NK-92 (cell line): Measurements from ENCODE around the gene LRMDA.

Experiments
- DNase-seq: peaks from one replicate; lab custom pipeline; 2025; ENCODE audit not compliant: unreplicated experiment; lab: John Stamatoyannopoulos, UW

Gene LRMDA

GRCh38 chr10:75431180-75432111 lies at the start of gene LRMDA:
LRMDA (plus strand) TSS chr10:75431624.
- no peak for DNase-seq

DNA sequence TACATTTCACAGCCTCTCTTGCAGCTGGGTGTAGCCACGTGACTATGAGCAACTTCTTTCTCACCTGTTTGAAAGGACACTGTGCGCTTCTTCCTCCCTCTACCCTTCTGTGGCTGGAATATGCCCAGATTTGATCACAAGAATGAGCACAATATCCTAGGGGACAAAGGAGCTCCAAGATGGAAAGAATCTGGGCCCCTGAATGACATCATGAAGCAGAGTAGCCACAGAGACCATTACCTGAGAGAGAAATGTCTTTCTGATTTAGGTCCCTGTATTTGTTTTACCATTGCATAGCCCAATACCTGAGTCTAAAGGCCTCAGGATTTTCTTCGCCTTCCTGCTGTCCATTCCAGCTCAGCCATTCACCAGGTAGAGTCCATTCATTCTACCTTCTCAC lies 45.3 kb upstream of the LRMDA start:
- no peak for DNase-seq

- DNase-seq: no peak
Observed at GRCh38 chr10:75388082-75388481, 43.3 kb upstream of the LRMDA start.

DNA sequence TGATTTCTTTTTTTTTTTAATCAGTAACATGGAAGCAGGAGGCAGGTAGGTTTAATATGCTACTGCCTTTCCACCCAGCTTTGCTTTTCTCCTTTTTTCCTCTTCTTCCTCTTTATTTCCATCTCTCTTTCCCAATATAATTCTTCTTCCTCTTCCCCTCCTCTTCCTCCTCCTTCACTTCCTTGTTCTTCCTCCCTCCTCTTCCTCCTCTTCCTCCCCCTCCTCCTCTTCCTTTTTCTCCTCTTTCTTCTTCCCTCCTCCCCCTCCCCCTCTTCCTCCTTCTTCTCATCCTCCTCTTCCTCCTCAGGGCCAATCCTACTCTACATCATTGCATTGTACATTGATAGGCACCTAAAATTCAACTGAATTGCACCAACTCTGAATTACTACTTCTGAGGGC lies 41.2 kb upstream of the LRMDA start:
- no peak for DNase-seq

GRCh38 chr10:75392271-75392670 lies 39.2 kb upstream of the LRMDA start:
- DNase-seq: no peak

DNA sequence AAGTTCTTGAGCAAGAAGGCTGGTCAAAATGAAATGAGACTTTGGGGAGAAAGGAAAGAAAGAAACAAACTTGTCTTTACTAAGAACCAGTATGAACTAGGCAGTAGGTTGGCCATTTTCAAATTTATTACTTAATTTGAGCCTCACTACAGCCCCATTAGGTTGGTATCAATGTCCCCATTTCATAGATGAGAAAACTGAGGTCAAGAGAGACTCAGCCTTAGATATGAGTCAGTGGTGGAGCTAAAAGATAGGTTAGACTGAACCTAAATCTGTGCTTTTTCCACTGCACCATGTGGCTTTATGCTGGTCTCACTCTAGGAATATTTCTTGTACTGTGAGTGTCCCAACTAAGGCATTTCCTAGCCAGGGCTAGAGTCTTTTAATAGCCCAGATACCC lies 38.7 kb upstream of the LRMDA start:
- DNase-seq: no peak

DNA sequence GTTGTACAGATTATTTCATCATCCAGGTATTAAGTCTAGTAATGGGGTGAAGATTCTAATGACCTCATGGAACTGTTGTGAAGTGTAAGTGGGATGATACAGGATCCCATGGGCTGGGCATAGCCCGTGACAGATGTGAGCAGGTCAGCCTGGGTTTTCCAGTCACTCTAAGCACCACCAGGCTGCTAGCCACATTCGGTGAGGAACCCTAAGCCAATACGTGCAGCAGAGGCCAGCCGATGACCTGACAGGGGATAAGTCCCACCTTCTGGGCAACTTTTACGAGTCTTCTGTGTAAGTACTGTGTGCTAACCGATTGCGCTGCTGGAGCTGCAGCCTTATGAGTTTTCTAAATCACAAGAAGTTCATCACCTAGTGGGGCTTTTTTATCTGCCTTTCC lies 37.2 kb upstream of the LRMDA start:
- DNase-seq: no peak

- no peak for DNase-seq
Observed at GRCh38 chr10:75395066-75395931, 36.1 kb upstream of the LRMDA start.

- no peak for DNase-seq
Observed at GRCh38 chr10:75395932-75396630, 35.3 kb upstream of the LRMDA start.

DNA sequence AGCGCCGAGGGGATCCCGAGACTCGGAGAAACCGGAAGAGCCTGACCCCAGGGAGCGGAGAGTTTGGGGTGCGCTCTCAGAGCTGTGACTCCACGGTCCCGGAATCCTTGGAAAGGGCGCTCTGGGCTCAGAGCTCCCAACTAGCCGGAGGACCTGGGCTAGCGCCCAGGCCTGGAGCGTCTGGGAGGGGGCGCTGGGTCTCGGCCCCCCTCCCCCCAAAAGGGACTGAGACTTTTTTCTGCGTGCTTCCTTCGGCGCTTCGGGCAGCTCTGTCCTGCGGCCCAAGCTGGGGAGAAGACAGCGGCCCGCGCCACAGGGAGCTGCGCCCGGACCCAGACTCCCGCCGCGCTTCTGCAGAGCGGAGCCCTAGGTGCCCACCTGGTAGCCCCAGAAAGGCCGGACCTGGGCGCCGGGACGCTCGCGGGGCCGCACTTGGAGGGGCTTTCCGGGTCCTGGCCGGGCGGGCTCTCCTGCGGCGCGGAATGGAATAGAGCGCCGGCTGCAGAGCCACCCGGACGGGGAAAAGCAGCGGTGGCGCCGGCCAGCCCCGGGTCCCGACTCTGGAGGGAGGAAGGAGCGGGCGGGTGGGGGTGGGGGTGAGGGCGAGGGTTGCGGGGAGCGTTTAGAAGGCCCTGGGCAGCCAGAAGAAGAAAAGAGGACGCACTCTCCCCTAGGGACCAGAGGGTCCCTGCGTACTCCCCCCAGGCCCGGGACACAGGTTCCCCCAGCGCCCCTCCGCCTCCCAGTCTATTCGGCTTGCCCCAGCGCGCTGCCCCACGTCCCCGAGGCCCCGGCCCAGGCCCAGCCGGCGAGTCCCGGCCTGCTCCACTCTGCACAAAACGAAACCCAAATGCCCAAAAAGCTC lies 34.6 kb upstream of the LRMDA start:
- DNase-seq: no peak

DNA sequence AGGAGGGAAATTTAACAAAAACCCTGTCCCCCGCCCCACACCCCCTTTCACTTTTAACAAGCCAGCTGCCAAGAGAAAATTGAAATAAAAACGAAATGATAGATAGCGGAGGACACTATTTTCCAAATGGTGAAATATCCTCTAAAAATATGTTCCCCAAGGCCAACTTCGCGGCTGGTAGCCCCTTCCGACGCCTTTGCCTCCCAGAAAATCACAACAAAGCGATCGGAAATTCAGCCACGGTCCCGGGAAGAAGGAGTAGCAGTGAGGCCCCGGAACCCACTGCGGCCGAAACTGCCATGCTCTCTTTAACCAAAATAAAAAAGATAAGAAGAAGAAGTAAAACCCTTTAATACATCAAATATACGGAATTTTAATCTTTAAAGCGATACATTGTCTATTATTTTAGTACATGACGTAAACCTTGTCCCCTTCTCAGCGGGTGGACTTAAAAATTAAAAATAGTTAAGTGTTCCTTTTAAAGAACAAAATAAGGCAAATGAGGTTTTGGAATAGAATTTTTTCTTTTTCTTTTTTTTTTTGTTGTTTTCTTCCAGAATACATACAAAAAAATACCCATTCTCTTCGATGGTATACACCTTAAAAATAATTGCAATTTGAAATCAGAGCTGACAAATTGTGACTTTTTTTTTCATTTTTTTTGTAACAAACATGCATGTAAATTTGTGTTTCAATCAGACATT lies 33.8 kb upstream of the LRMDA start:
- DNase-seq: no peak

- no peak for DNase-seq
Observed at GRCh38 chr10:75398200-75398691, 33.2 kb upstream of the LRMDA start.

GRCh38 chr10:75398692-75399460 lies 32.5 kb upstream of the LRMDA start:
- DNase-seq: no peak

GRCh38 chr10:75399461-75400162 lies 31.8 kb upstream of the LRMDA start:
- DNase-seq: no peak

DNA sequence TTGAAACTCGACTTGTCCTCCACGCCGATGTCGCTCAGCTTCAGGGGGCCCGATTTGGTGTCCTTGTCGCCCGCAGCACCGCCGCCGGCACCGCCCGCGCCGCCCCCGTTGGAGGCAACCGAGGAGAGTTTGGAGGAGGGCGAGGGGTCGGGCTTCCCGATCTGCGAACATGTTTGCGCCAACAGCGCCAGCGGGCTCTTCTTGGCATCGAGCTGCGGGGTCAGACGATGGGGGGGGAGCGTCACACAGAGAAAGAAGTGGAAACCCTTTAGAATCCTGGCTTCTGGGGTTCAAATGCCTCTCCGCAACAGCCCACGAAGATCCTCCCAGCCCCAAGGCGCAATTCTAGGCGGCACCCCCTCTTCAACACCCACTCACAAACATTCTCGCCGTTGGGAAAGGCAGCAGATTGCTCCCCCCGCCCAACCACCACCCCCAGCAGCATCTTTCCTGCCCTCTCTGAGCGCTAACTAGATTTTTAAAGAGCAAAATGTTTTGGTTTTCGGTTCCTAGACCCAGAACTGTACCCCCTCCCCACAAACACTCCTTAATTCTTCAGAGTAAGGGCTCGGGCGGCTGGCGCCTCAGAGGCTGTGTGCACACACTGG lies 31.2 kb upstream of the LRMDA start:
- no peak for DNase-seq

DNA sequence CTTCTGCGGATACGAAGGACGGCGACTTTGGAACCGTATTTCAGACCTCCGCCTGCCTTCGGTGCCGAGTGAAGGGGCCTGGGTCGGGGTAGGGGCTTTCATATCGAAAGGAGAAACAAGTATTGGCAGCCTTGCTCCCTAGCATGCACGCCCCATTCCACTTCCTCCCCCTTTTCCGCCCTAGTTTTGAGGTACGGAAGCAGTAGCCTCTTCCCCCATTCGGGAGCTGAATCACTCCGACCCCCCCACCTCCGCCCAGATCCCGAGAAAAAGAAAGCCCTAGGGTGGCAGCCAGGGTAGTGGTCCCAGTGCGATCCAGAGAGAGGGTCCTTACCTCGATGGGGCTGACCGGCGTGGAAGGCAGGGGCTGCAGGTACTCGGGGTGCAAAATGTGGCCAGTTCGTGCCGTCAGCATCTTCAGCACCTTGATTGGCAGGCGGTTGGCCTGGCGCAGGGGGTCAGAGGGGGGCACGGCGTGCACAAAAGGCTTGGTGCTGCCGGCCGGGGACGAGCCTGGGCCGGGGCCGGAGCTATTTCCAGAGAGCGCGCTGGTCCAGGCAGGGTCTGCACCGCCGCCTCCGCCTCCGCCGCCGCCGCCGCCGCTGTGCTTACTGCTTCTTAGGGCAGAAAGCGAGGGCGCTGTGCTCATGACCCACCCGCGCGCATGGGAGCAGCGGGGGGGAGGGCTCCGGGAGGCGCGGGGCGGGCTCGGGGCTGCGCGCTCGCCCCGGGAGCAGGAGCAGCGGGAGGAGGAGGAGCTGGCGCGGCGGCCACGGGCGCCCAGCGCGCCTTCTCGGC lies 30.5 kb upstream of the LRMDA start:
- DNase-seq: no peak
